ENCODE results near the gene NRIP3. TPM values are rescaled to one million over a fixed set of nuclear protein-coding genes. Genes with fewer than 3 reads are reported as not detected.

NRIP3 gene
- total RNA-seq (1 to 10 TPM in 1 of 2 donors, under 1 TPM in 1; under 0.01 to 1.0 TPM), polyA plus RNA-seq (under 1 TPM in 1 of 2 donors, not detected in 1; 0.07 TPM)

DNA sequence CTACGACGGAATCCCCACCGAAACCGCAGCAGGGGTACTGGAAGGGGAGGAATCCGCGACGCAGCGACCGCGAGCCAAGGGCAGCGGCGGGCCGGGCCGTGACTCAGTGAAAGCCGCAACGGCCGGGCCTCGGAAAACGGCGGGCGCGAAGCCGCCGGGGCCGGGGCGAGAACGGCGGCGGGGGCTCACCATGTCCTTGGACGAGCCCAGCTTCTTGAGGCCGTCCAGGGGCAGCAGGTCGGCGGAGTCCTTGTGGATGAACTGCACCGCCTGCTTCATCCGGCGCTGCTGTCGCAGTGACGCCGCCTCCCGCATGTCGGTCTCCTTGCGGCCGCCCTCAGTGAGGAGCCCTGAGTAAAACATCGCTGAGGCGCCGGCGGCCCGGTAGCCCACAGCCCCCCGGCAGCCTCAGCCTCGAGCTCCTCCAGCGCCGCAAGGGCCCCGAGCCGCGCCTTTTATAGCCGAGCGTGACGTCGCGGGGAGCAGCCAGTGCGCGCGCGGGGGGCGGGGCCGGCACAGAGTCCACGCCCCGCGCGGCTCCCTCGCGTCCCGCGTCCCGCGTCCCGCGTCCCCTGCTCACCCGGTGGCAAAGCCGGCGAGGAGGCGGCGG lies at the start of gene NRIP3:
Gene NRIP3, minus strand, starts transcription at position 429 of the 610 bp plus-strand sequence. Its CDS starts 66 bp downstream, at position 363.
- Histone ChIP-seq H3K4me3 (ENCODE audit: low read depth in 1 of 3, low read length in 3 of 3) (peak within 1 kb of the TSS in 2 of 3 donors; percentile 21 to 46), H3K9me3 (ENCODE audit: control insufficient read depth in 4 of 4, low read length in 3 of 4) (no peaks in the 10 kb centered on the region), H3K36me3 (ENCODE audit: control insufficient read depth in 4 of 4, insufficient read depth in 3 of 4, low read depth in 1 of 4, low read length in 3 of 4) (no peaks in the 10 kb centered on the region), H3K27me3 (ENCODE audit: control insufficient read depth in 4 of 4, insufficient read depth in 4 of 4, low read length in 3 of 4) (peaks cover 0 to 10% (median 5%) of the 10 kb centered on the region in 4 donors), H3K9ac (ENCODE audit: low read depth in 1 of 2, low read length in 2 of 2) (no peak within 1 kb of the TSS), H3K27ac (ENCODE audit: low read depth in 1 of 2, low read length in 2 of 2) (no peak within 1 kb of the TSS), H3K4me1 (ENCODE audit: control insufficient read depth in 4 of 4, insufficient read depth in 4 of 4, low read length in 3 of 4) (peaks cover 7 to 14% (median 10%) of the 10 kb centered on the region in 4 donors)
- DNase-seq (ENCODE audit: low spot score) = peak; percentile 64
- 7% methylated on average over 83 of the region's 83 CpGs for WGBS
- TF ChIP-seq, protein P1, sequence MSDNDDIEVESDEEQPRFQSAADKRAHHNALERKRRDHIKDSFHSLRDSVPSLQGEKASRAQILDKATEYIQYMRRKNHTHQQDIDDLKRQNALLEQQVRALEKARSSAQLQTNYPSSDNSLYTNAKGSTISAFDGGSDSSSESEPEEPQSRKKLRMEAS (IDR thresholded peaks at IDR 0.05) = no peak
- TF ChIP-seq HNF4A (conservative IDR thresholded peaks at IDR 0.05) (no peak), RAD21 (IDR thresholded peaks at IDR 0.05) (no peak), SP1 (IDR thresholded peaks at IDR 0.05) (no peak), YY1 (IDR thresholded peaks at IDR 0.05) (no peak), HNF4G (IDR thresholded peaks at IDR 0.05) (no peak), TAF1 (conservative IDR thresholded peaks at IDR 0.05) (no peak), EGR1 (IDR thresholded peaks at IDR 0.05; ENCODE audit: low read depth in 2 of 2) (no peak), GABPA (IDR thresholded peaks at IDR 0.05 in 1 of 2, conservative IDR thresholded peaks at IDR 0.05 in 1 of 2) (no peak), FOXA1 (IDR thresholded peaks at IDR 0.05) (no peak)
- TF ChIP-seq, protein P2, sequence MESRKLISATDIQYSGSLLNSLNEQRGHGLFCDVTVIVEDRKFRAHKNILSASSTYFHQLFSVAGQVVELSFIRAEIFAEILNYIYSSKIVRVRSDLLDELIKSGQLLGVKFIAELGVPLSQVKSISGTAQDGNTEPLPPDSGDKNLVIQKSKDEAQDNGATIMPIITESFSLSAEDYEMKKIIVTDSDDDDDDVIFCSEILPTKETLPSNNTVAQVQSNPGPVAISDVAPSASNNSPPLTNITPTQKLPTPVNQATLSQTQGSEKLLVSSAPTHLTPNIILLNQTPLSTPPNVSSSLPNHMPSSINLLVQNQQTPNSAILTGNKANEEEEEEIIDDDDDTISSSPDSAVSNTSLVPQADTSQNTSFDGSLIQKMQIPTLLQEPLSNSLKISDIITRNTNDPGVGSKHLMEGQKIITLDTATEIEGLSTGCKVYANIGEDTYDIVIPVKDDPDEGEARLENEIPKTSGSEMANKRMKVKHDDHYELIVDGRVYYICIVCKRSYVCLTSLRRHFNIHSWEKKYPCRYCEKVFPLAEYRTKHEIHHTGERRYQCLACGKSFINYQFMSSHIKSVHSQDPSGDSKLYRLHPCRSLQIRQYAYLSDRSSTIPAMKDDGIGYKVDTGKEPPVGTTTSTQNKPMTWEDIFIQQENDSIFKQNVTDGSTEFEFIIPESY (IDR thresholded peaks at IDR 0.05) = no peak

DNA sequence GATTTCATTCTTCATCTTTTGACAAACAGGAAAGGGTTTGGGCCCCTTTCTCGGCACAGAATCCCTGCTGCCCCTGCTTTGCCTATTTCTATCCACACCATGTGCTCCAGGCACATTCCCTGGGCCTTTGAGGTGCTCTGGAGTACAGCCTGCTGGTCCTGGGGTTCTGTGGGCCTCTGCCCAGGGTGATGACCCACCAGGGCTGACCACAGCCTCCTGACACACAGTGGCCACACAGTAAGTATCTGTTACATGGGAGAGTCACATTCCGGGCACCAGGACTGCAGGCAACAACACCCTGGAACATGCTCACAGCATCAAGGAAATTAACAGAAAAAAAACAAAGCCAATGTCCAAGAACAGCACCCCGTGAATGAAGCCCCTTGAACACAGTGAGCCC lies 48.5 kb upstream of the NRIP3 start:
- WGBS = 92% methylated on average over 3 of the region's 3 CpGs

More for the DNA sequence above, 48.5 kb upstream of the NRIP3 start:
- TF ChIP-seq JUND (IDR thresholded peaks at IDR 0.05) (no peak), NR2F2 (IDR thresholded peaks at IDR 0.05) (no peak), RAD21 (IDR thresholded peaks at IDR 0.05) (no peak), HNF4G (IDR thresholded peaks at IDR 0.05) (no peak), FOXA2 (IDR thresholded peaks at IDR 0.05) (no peak), RXRA (IDR thresholded peaks at IDR 0.05) (no peak), TAF1 (conservative IDR thresholded peaks at IDR 0.05) (no peak), YY1 (IDR thresholded peaks at IDR 0.05) (no peak), EGR1 (IDR thresholded peaks at IDR 0.05; ENCODE audit: low read depth in 2 of 2) (no peak), GABPA (IDR thresholded peaks at IDR 0.05 in 1 of 2, conservative IDR thresholded peaks at IDR 0.05 in 1 of 2) (no peak)
- TF ChIP-seq, protein P3, sequence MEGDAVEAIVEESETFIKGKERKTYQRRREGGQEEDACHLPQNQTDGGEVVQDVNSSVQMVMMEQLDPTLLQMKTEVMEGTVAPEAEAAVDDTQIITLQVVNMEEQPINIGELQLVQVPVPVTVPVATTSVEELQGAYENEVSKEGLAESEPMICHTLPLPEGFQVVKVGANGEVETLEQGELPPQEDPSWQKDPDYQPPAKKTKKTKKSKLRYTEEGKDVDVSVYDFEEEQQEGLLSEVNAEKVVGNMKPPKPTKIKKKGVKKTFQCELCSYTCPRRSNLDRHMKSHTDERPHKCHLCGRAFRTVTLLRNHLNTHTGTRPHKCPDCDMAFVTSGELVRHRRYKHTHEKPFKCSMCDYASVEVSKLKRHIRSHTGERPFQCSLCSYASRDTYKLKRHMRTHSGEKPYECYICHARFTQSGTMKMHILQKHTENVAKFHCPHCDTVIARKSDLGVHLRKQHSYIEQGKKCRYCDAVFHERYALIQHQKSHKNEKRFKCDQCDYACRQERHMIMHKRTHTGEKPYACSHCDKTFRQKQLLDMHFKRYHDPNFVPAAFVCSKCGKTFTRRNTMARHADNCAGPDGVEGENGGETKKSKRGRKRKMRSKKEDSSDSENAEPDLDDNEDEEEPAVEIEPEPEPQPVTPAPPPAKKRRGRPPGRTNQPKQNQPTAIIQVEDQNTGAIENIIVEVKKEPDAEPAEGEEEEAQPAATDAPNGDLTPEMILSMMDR (IDR thresholded peaks at IDR 0.05; ENCODE audit: low read depth, low read length, missing input control) = no peak
- TF ChIP-seq, protein P1 (IDR thresholded peaks at IDR 0.05) = no peak
- TF ChIP-seq, protein P4, sequence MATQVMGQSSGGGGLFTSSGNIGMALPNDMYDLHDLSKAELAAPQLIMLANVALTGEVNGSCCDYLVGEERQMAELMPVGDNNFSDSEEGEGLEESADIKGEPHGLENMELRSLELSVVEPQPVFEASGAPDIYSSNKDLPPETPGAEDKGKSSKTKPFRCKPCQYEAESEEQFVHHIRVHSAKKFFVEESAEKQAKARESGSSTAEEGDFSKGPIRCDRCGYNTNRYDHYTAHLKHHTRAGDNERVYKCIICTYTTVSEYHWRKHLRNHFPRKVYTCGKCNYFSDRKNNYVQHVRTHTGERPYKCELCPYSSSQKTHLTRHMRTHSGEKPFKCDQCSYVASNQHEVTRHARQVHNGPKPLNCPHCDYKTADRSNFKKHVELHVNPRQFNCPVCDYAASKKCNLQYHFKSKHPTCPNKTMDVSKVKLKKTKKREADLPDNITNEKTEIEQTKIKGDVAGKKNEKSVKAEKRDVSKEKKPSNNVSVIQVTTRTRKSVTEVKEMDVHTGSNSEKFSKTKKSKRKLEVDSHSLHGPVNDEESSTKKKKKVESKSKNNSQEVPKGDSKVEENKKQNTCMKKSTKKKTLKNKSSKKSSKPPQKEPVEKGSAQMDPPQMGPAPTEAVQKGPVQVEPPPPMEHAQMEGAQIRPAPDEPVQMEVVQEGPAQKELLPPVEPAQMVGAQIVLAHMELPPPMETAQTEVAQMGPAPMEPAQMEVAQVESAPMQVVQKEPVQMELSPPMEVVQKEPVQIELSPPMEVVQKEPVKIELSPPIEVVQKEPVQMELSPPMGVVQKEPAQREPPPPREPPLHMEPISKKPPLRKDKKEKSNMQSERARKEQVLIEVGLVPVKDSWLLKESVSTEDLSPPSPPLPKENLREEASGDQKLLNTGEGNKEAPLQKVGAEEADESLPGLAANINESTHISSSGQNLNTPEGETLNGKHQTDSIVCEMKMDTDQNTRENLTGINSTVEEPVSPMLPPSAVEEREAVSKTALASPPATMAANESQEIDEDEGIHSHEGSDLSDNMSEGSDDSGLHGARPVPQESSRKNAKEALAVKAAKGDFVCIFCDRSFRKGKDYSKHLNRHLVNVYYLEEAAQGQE (IDR thresholded peaks at IDR 0.05) = no peak
- Histone ChIP-seq H3K9me3 (ENCODE audit: control insufficient read depth in 4 of 4, low read length in 3 of 4) (no peaks in the 10 kb centered on the region), H3K4me1 (ENCODE audit: control insufficient read depth in 4 of 4, insufficient read depth in 4 of 4, low read length in 3 of 4) (no peaks in the 10 kb centered on the region), H3K27ac (ENCODE audit: low read depth in 1 of 2, low read length in 2 of 2) (no peak overlapping the region), H3K36me3 (ENCODE audit: control insufficient read depth in 4 of 4, insufficient read depth in 3 of 4, low read depth in 1 of 4, low read length in 3 of 4) (no peaks in the 10 kb centered on the region), H3K4me3 (ENCODE audit: low read depth in 1 of 3, low read length in 3 of 3) (no peak overlapping the region), H3K27me3 (ENCODE audit: control insufficient read depth in 4 of 4, insufficient read depth in 4 of 4, low read length in 3 of 4) (no peaks in the 10 kb centered on the region), H3K9ac (ENCODE audit: low read depth in 1 of 2, low read length in 2 of 2) (no peak overlapping the region)
- DNase-seq (ENCODE audit: low spot score) = no peak

All from liver (tissue), 9 donors.